Left ventricle myocardium inferior (tissue), 1 donor: ENCODE measurements around the gene WDR27. TPM values are rescaled to one million over a fixed set of nuclear protein-coding genes. Genes with fewer than 3 reads are reported as not detected.

ENCODE experiments used
- DNase-seq: peaks from one replicate; pipeline ENCODE4 v3.0.0-alpha.2; 2020
- H3K27ac ChIP-seq: fragments of 200-600 bp; replicated peaks from 2 replicates; pipeline ENCODE4 v1.8.0; 2021
- H3K27me3 ChIP-seq: fragments of 200-600 bp; 2 replicates; pipeline ENCODE4 v1.8.0; 2021; ENCODE audit warnings: low read depth
- H3K36me3 ChIP-seq: fragments of 200-600 bp; 2 replicates; pipeline ENCODE4 v1.8.0; 2021
- H3K4me1 ChIP-seq: fragments of 200-600 bp; 2 replicates; pipeline ENCODE4 v1.8.0; 2021
- H3K4me3 ChIP-seq: fragments of 200-600 bp; 2 replicates; pipeline ENCODE4 v1.8.0; 2021; ENCODE audit warnings: mild to moderate bottlenecking, moderate library complexity
- H3K9me3 ChIP-seq: fragments of 200-600 bp; replicated peaks from 2 replicates; pipeline ENCODE4 v1.8.0; 2021
- CTCF ChIP-seq: fragments of 200-600 bp; IDR thresholded peaks from 2 replicates; pipeline ENCODE4 v1.8.0; 2021; ENCODE audit warnings: antibody characterized with exemption, mild to moderate bottlenecking, borderline replicate concordance
- intact Hi-C: fragments of 100-400 bp; cut with micrococcal nuclease; formaldehyde crosslinking; loops from one replicate; pipeline ENCODE4 v1.11.0; 2022
- total RNA-seq: library from RNA; stranded (reverse); fragmentation: NEBNext Ultra II Directional; extraction: Animal tissue kit (Norgen Biotek cat#: 25700); gene quantifications from one replicate; pipeline ENCODE4 v1.2.1, GENCODE V29; 2021
- donor health status: DM: no; HTN: yes; CAD: no; lungs with severe emphysema.

Gene WDR27
- total RNA-seq, 1 donor from 2014 or later: 9.1 TPM

GRCh38 chr6:169498916-169499513, 202.8 kb downstream of the WDR27 start:
- no peak for TF ChIP-seq CTCF
- H3K4me1 ChIP-seq: no peaks in the 10 kb centered on the region
- H3K9me3 ChIP-seq: peaks cover 23% of the 10 kb centered on the region
- no peak for DNase-seq
- intact Hi-C loops: no loop called here
- H3K27me3 ChIP-seq: no peaks in the 10 kb centered on the region
- H3K27ac ChIP-seq: no peak overlapping the region
- H3K4me3 ChIP-seq: no peak overlapping the region
- H3K36me3 ChIP-seq: no peaks in the 10 kb centered on the region

- no peak for DNase-seq
- intact Hi-C loops: no loop called here
- Histone ChIP-seq H3K27me3 (no peaks in the 10 kb centered on the region), H3K36me3 (no peaks in the 10 kb centered on the region), H3K27ac (no peak overlapping the region), H3K4me1 (no peaks in the 10 kb centered on the region), H3K9me3 (peaks cover 23% of the 10 kb centered on the region), H3K4me3 (no peak overlapping the region)
- no peak for TF ChIP-seq CTCF
Measured at GRCh38 chr6:169495601-169496000, 206.2 kb downstream of the WDR27 start.

- no peak overlapping the region for H3K27ac ChIP-seq
- no peaks in the 10 kb centered on the region for H3K36me3 ChIP-seq
- H3K27me3 ChIP-seq: no peaks in the 10 kb centered on the region
- no peak for TF ChIP-seq CTCF
- no peak overlapping the region for H3K4me3 ChIP-seq
- intact Hi-C loops: no loop called here
- peaks cover 23% of the 10 kb centered on the region for H3K9me3 ChIP-seq
- DNase-seq: no peak
- H3K4me1 ChIP-seq: peaks cover 7% of the 10 kb centered on the region
Measured at GRCh38 chr6:169494038-169494437, 207.8 kb downstream of the WDR27 start.

GRCh38 chr6:169491482-169491881, 210.3 kb downstream of the WDR27 start:
- Histone ChIP-seq H3K9me3 (peaks cover 13% of the 10 kb centered on the region), H3K27ac (no peak overlapping the region)

DNA sequence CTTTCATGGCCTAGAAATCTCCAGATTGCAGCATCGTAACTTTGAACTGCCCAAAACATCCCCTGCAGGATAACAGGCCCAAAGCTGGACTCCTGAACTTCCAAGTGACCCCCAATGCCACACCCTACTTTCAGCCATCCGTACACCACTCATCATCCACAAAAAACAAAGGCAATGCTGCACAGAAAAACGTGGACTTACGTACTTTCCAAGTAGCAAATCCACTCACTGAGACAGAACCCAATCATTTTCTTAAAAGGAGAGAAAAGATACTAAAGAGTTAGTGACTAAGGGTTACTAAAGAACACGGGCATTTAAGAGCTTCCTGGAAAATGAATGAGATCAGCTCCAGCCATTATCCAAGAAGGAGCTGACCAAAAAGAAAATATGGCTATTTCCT, 211.0 kb downstream of the WDR27 start:
- no peaks in the 10 kb centered on the region for H3K27me3 ChIP-seq
- H3K4me1 ChIP-seq: peaks cover 7% of the 10 kb centered on the region
- H3K9me3 ChIP-seq: peaks cover 7% of the 10 kb centered on the region
- DNase-seq: no peak
- intact Hi-C loops: no loop called here
- H3K36me3 ChIP-seq: no peaks in the 10 kb centered on the region
- no peak overlapping the region for H3K27ac ChIP-seq
- TF ChIP-seq CTCF: no peak
- H3K4me3 ChIP-seq: no peak overlapping the region

More at GRCh38 chr6:169491482-169491881, 210.3 kb downstream of the WDR27 start:
- intact Hi-C loops: no loop called here
- peaks cover 7% of the 10 kb centered on the region for H3K4me1 ChIP-seq
- DNase-seq: no peak
- no peaks in the 10 kb centered on the region for H3K36me3 ChIP-seq
- TF ChIP-seq CTCF: no peak
- no peaks in the 10 kb centered on the region for H3K27me3 ChIP-seq
- H3K4me3 ChIP-seq: no peak overlapping the region
